IMR-90 (cell line): ENCODE data around the gene PCBP4. TPM values are rescaled to one million over a fixed set of nuclear protein-coding genes. Genes with fewer than 3 reads are reported as not detected.
A peak's percentile ranks its signal among the peaks of the same experiment; 100 is the strongest.

Experiments used
- ATAC-seq: fragments of 200-7000 bp; cut with Tn5 transposase; 2 replicates; pipeline ENCODE4 v1.9.1; 2020; ENCODE audit warnings: low read depth, mild to moderate bottlenecking, moderate library complexity
- BruUV-seq: library from RNA; stranded (reverse); fragments of 400-500 nt; replicated peaks from 2 replicates; lab custom pipeline; 2021; lab: Mats Ljungman, UMichigan
- CTCF ChIA-PET: fragments of 300-600 bp; formaldehyde crosslinking; extraction: SDS; loops from one replicate; lab custom pipeline; 2021; ENCODE audit warnings: antibody characterized with exemption; lab: Yijun Ruan, JAX
- POLR2A ChIA-PET: fragments of 300-600 bp; sonication (Branson Sonifier 250); formaldehyde crosslinking; loops from one replicate; lab custom pipeline; 2022; ENCODE audit warnings: antibody characterized with exemption; ENCODE audit not compliant: unreplicated experiment; lab: Charles Lee
- DNase-seq: peaks from one replicate; pipeline ENCODE4 v3.0.0; 2013
- H2AFZ ChIP-seq: replicated peaks from 2 replicates; pipeline ENCODE3; 2013; ENCODE audit warnings: low read length, mild to moderate bottlenecking; ENCODE audit not compliant: poor library complexity
- H2AK5ac ChIP-seq: 2 replicates; pipeline ENCODE4 v1.6.1; 2013; ENCODE audit warnings: low read depth, low read length, inconsistent platforms
- H2AK9ac ChIP-seq: replicated peaks from 2 replicates; pipeline ENCODE3; 2013; ENCODE audit warnings: mild to moderate bottlenecking, low read depth, low read length, moderate library complexity; ENCODE audit not compliant: poor library complexity
- H2BK120ac ChIP-seq: 2 replicates; pipeline ENCODE4 v1.6.1; 2013; ENCODE audit warnings: low read depth, low read length, inconsistent platforms
- H2BK15ac ChIP-seq: 3 replicates; pipeline ENCODE4 v1.6.1; 2013; ENCODE audit warnings: low read depth, low read length, inconsistent platforms
- H2BK20ac ChIP-seq: 2 replicates; pipeline ENCODE4 v1.6.1; 2013; ENCODE audit warnings: low read depth, mild to moderate bottlenecking, inconsistent platforms, low read length, moderate library complexity
- H2BK5ac ChIP-seq: 2 replicates; pipeline ENCODE4 v1.6.1; 2013; ENCODE audit warnings: mild to moderate bottlenecking, low read depth, low read length, inconsistent platforms; ENCODE audit not compliant: poor library complexity, severe bottlenecking
- H3K14ac ChIP-seq: replicated peaks from 2 replicates; pipeline ENCODE4 v1.6.1; 2013; ENCODE audit warnings: low read depth, low read length, inconsistent platforms
- H3K18ac ChIP-seq: 2 replicates; pipeline ENCODE4 v1.6.1; 2013; ENCODE audit warnings: low read depth, low read length, control low read depth
- H3K23ac ChIP-seq: 2 replicates; pipeline ENCODE4 v1.6.1; 2013; ENCODE audit warnings: low read depth, low read length, inconsistent platforms
- H3K27ac ChIP-seq: 2 replicates; pipeline ENCODE4 v1.5.1; 2013; ENCODE audit warnings: mild to moderate bottlenecking, control low read depth, low read length; ENCODE audit not compliant: insufficient read depth
- H3K27me3 ChIP-seq: 2 replicates; pipeline ENCODE4 v1.6.1; 2013; ENCODE audit warnings: low read length; ENCODE audit not compliant: control insufficient read depth, insufficient read depth
- H3K36me3 ChIP-seq: 2 replicates; pipeline ENCODE4 v1.6.1; 2013; ENCODE audit warnings: low read length, mixed read lengths; ENCODE audit not compliant: control insufficient read depth, insufficient read depth
- H3K4ac ChIP-seq: 2 replicates; pipeline ENCODE4 v1.6.1; 2013; ENCODE audit warnings: low read depth, low read length, inconsistent platforms
- H3K4me1 ChIP-seq: 2 replicates; pipeline ENCODE4 v1.6.1; 2013; ENCODE audit warnings: low read length, mixed read lengths; ENCODE audit not compliant: control insufficient read depth, insufficient read depth
- H3K4me2 ChIP-seq: 2 replicates; pipeline ENCODE4 v1.6.1; 2013; ENCODE audit warnings: low read depth, mild to moderate bottlenecking, control low read depth, low read length, moderate library complexity
- H3K4me3 ChIP-seq: 2 replicates; pipeline ENCODE4 v1.5.1; 2013; ENCODE audit warnings: low read depth, mild to moderate bottlenecking, control low read depth, low read length, moderate library complexity; ENCODE audit not compliant: insufficient read depth
- H3K56ac ChIP-seq: 2 replicates; pipeline ENCODE4 v1.6.1; 2013; ENCODE audit warnings: low read length, inconsistent platforms; ENCODE audit not compliant: insufficient read depth; ENCODE audit errors: extremely low read depth
- H3K79me1 ChIP-seq, 2 experiments: 2 replicates each; pipeline ENCODE4 v1.6.1; 2013; ENCODE audit warnings: low read length in 2 of 2, inconsistent platforms in 1 of 2, low read depth in 1 of 2
- H3K9ac ChIP-seq: 2 replicates; pipeline ENCODE4 v1.6.1; 2013; ENCODE audit warnings: low read depth, low read length, control low read depth
- H3K9me1 ChIP-seq: 2 replicates; pipeline ENCODE4 v1.6.1; 2013; ENCODE audit warnings: low read length, inconsistent platforms; ENCODE audit not compliant: insufficient read depth
- H3K9me3 ChIP-seq: 2 replicates; pipeline ENCODE4 v1.6.1; 2013; ENCODE audit warnings: low read length; ENCODE audit not compliant: control insufficient read depth, insufficient read depth
- H4K20me1 ChIP-seq: 2 replicates; pipeline ENCODE4 v1.6.1; 2013; ENCODE audit warnings: low read length, inconsistent platforms; ENCODE audit not compliant: insufficient read depth
- H4K5ac ChIP-seq: 2 replicates; pipeline ENCODE4 v1.6.1; 2013; ENCODE audit warnings: mild to moderate bottlenecking, low read depth, low read length, control low read depth
- H4K8ac ChIP-seq, 2 experiments: 2 replicates each; pipeline ENCODE4 v1.6.1; 2013; ENCODE audit warnings: low read depth in 2 of 2, low read length in 2 of 2, control low read depth in 1 of 2, inconsistent platforms in 1 of 2
- H4K91ac ChIP-seq: 2 replicates; pipeline ENCODE4 v1.6.1; 2013; ENCODE audit warnings: low read depth, low read length, inconsistent platforms; ENCODE audit not compliant: insufficient read depth
- RCOR1 ChIP-seq: IDR thresholded peaks from 2 replicates; pipeline ENCODE4 v1.6.1; 2012; ENCODE audit warnings: mild to moderate bottlenecking, low read length, improper control_type of control experiment; ENCODE audit not compliant: insufficient replicate concordance
- USF2 ChIP-seq: fragments of 150-350 bp; IDR thresholded peaks from 2 replicates; pipeline ENCODE4 v1.6.1; 2017; ENCODE audit warnings: mild to moderate bottlenecking, antibody characterized with exemption, low read length, low read depth
- WGBS, 2 experiments: methylation state at CpG; one replicate each; pipeline versions ENCODE4 v1.1.5 to v1.1.7; 2013; ENCODE audit warnings: missing lambda C conversion rate in 2 of 2; ENCODE audit not compliant: insufficient read length in 1 of 2; ENCODE audit errors: extremely low coverage in 2 of 2; 5-methylcytosine and 5-hydroxymethylcytosine counted together
- dilution Hi-C: fragments of 300-500 bp; cut with HindIII; formaldehyde crosslinking; loops from one replicate; pipeline ENCODE4 v1.14.3; 2018; ENCODE audit warnings: low sequenced_read_pairs; ENCODE audit not compliant: unreplicated experiment
- in situ Hi-C: fragments of 300-500 bp; cut with MboI; formaldehyde crosslinking; loops from 3 replicates; pipeline ENCODE4 v1.14.3; 2019; ENCODE audit warnings: low sequenced_read_pairs, inconsistent platforms, mixed read lengths
- intact Hi-C: fragments of 100-400 bp; cut with micrococcal nuclease; formaldehyde crosslinking; loops from 2 replicates; pipeline ENCODE4 v1.10.0; 2022
- polyA plus RNA-seq, 3 experiments: library from polyadenylated mRNA; depleted of rRNA; stranded (reverse); fragments of >200 nt; gene quantifications; 2 replicates each; pipeline ENCODE4 v1.2.3, GENCODE V29; 2012; ENCODE audit warnings: low replicate concordance in 1 of 3
- total RNA-seq: library from RNA; depleted of rRNA; stranded (reverse); fragments of >200 nt; gene quantifications from 2 replicates; pipeline ENCODE4 v1.2.3, GENCODE V29; 2012

Gene PCBP4
- total and polyA plus RNA-seq, 2 of the 4 experiments (the other 2 are of a cell fraction), result 70.8 to 110 TPM

GRCh38 chr3:52012699-52013098, 45.4 kb upstream of the PCBP4 start:
- POLR2A ChIA-PET, result no interaction called here
- Histone ChIP-seq H3K4me1 (no peaks in the 10 kb centered on the region), H3K4me2 (no peak overlapping the region), H3K9me1 (no peaks in the 10 kb centered on the region; the same call in 1 of the 2 replicates), H2BK20ac (no peak overlapping the region), H3K79me1 (no peaks in the 10 kb centered on the region), H3K9me3 (no peaks in the 10 kb centered on the region), H4K5ac (no peak overlapping the region), H2BK5ac (no peak overlapping the region), H4K8ac (no peak overlapping the region), H3K27me3 (no peaks in the 10 kb centered on the region), H3K36me3 (no peaks in the 10 kb centered on the region), H4K91ac (no peak overlapping the region), H3K23ac (no peak overlapping the region), H2BK15ac (no peak overlapping the region), H3K9ac (no peak overlapping the region), H3K14ac (no peak overlapping the region), H2BK120ac (no peak overlapping the region), H2AK9ac (no peak overlapping the region), H3K18ac (no peak overlapping the region), H3K4me3 (no peak overlapping the region), H3K56ac (no peak overlapping the region), H2AFZ (peak overlapping the region; percentile 1), H2AK5ac (no peak overlapping the region), H4K20me1 (no peaks in the 10 kb centered on the region), H3K4ac (no peak overlapping the region), H3K27ac (no peak overlapping the region)
- in situ Hi-C loops (loop anchor here (5.0 kb wide), 1 partner anchor 35 kb away; no protein-coding TSS in a partner anchor), dilution Hi-C loops (no loop called here), intact Hi-C loops (no loop called here)
- CTCF ChIA-PET, result interaction anchor here (1.0 to 1.7 kb wide), 4 partner anchors 8 to 111 kb away, joined by 3 to 5 read pairs (median 3); no protein-coding TSS in a partner anchor
- no peak for TF ChIP-seq RCOR1
- no peak for TF ChIP-seq USF2
- WGBS, 2 experiments, result 77% methylated on average over 5 of the region's 7 CpGs; no CpG with 5 or more reads in 1 of the 2 experiments
- no peak for ATAC-seq
- no peak for DNase-seq
- no TSS peak for BruUV-seq
